Stomach (tissue), 4 donors: ENCODE data around the gene CEP152.

Experiments
- POLR2A ChIP-seq, 4 donors: fragments of 450-650 bp; IDR thresholded peaks; one replicate each; pipeline ENCODE4 v1.6.1; 2016; ENCODE audit warnings: antibody characterized with exemption in 4 of 4, control low read depth in 2 of 4, mild to moderate bottlenecking in 1 of 4, moderate library complexity in 1 of 4
- POLR2AphosphoS5 ChIP-seq, 3 donors: sonication (generic); formaldehyde crosslinking; IDR thresholded peaks; one replicate each; pipeline ENCODE4 v1.6.1; 2016; ENCODE audit warnings: antibody characterized with exemption in 3 of 3
- TF ChIP-seq, protein P1 (sequence below), 7 experiments: fragments of 450-650 bp in 4 of 7; fragments of 200-600 bp in 3 of 7; sonication (generic) in 3 of 7; IDR thresholded peaks; one replicate each; pipeline ENCODE4 v1.5.1; 2016 to 2019; ENCODE audit warnings: antibody characterized with exemption in 7 of 7, control low read depth in 2 of 7, mild to moderate bottlenecking in 1 of 7

DNA sequence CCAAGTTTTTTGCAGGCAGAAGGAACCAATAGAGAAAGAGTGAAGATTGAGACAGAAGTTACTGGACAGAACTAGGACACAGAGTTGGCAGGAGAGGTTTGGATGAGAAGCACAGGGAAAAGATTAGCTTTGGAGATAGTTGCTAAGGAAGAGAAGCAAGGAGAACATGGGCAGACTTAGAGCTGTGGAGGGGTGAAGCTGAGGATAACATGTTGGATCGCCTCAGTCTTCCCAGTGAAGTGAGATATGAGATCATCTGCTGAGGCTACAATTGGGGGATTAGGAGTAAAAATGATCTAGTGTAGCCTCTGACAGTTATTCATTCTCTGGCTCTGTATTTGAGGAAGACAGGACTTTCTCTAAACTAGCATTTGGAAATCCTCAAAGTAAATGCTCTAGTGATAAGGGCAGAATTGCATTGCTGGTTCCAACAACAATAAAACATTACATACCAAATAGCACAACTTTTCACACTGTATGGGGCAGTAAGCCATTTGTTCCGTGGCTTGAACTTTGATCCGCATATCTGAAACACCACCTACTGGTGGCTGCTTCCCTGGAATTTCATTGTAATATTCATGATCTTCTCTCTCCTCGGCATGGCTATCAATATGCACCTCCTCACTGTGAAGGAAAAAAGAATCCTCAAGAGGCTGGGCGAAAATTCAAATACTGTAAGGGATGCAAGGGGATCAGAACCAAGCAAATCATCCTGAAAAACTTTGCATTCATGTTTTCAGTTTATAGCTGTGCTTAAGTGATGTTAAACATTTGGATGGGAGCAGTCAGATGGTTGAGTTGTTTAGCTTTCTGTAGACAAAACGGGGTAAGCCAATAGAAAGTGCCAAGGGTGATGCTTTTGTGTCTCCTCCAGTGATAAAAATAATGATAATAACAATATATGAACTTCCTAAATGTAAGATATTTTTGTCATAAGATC lies 44.9 kb upstream of the CEP152 start:
- TF ChIP-seq POLR2AphosphoS5 (IDR thresholded peaks at IDR 0.05), result no peak
- TF ChIP-seq POLR2A (IDR thresholded peaks at IDR 0.05), result no peak
- TF ChIP-seq, protein P1, sequence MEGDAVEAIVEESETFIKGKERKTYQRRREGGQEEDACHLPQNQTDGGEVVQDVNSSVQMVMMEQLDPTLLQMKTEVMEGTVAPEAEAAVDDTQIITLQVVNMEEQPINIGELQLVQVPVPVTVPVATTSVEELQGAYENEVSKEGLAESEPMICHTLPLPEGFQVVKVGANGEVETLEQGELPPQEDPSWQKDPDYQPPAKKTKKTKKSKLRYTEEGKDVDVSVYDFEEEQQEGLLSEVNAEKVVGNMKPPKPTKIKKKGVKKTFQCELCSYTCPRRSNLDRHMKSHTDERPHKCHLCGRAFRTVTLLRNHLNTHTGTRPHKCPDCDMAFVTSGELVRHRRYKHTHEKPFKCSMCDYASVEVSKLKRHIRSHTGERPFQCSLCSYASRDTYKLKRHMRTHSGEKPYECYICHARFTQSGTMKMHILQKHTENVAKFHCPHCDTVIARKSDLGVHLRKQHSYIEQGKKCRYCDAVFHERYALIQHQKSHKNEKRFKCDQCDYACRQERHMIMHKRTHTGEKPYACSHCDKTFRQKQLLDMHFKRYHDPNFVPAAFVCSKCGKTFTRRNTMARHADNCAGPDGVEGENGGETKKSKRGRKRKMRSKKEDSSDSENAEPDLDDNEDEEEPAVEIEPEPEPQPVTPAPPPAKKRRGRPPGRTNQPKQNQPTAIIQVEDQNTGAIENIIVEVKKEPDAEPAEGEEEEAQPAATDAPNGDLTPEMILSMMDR (IDR thresholded peaks at IDR 0.05), result peak in 4 of 7 experiments; percentile 24 to 37 (median 28)
